NT2/D1 (cell line): ENCODE measurements around the gene KLHL7.

Source experiments
- DNase-seq: peaks from one replicate; pipeline ENCODE4 v3.0.0-alpha.2; 2011; ENCODE audit warnings: low read depth, low spot score
- H3K27me3 ChIP-seq: 2 replicates; pipeline ENCODE4 v1.6.0; 2011; ENCODE audit warnings: mild to moderate bottlenecking; ENCODE audit not compliant: insufficient read length, insufficient read depth
- H3K36me3 ChIP-seq: 2 replicates; pipeline ENCODE4 v1.6.1; 2011; ENCODE audit warnings: mild to moderate bottlenecking, low read length, mixed read lengths; ENCODE audit not compliant: insufficient read depth, insufficient read length
- H3K4me1 ChIP-seq: 2 replicates; pipeline ENCODE4 v1.5.1; 2011; ENCODE audit not compliant: insufficient read depth, insufficient read length
- H3K4me3 ChIP-seq: 2 replicates; pipeline ENCODE4 v1.5.1; 2011; ENCODE audit warnings: low read depth; ENCODE audit not compliant: insufficient read length
- H3K9ac ChIP-seq: 2 replicates; pipeline ENCODE4 v1.6.0; 2011; ENCODE audit warnings: low read depth; ENCODE audit not compliant: insufficient read length
- H3K9me3 ChIP-seq: 2 replicates; pipeline ENCODE4 v1.5.1; 2011; ENCODE audit warnings: mild to moderate bottlenecking, low read length; ENCODE audit not compliant: insufficient read depth
- SUZ12 ChIP-seq: IDR thresholded peaks from 2 replicates; pipeline ENCODE4 v1.6.1; 2011; ENCODE audit not compliant: insufficient read length, insufficient read depth; ENCODE audit errors: extremely low read depth
- YY1 ChIP-seq: IDR thresholded peaks from 2 replicates; pipeline ENCODE4 v1.6.1; 2011; ENCODE audit not compliant: insufficient read length, insufficient read depth
- ZNF274 ChIP-seq: IDR thresholded peaks from 2 replicates; pipeline ENCODE4 v1.6.1; 2011; ENCODE audit warnings: mild to moderate bottlenecking, low read depth, low read length

KLHL7 gene

DNA sequence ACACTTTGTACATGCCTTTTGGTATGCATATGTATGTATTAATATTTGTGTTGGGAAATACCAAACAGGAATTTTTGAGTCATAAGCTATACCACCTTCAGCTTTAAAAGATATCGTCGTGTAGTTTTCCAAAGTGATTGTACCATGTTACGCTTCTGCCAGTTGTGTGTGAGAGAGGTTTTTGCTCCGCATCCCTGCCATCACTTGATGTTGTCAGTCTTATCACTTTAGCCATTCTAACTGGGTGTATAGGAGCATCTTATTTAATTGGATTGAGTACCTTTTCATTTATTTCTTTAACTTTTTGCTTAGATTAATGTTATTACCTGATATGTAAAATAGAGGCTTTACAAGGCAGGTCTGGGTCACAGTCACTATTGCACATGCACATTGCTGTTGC, 3.4 kb downstream of the KLHL7 start:
- no peak overlapping the region for H3K9ac ChIP-seq

DNA sequence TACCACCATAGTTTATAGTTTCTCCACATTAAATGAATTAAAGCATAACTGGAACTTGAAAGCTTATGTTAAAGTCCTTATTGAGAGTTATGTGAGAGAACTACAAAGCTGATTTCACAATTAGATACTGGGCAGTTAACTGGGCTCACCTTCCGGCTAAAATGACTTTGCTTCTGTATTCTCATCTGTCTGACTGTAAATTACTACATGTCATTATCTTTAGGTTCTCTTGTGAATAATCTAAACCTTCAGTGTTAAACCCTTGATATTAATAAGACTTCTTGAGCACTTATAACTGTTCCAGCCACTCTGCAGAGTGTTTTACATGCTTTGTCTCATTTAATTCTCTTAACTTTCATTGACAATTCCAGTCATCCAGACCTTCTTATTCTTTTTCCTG, 3.9 kb downstream of the KLHL7 start:
- no peaks in the 10 kb centered on the region for H3K4me1 ChIP-seq

More for the DNA sequence above, 3.4 kb downstream of the KLHL7 start:
- H3K36me3 ChIP-seq: peaks cover 3% of the 10 kb centered on the region
- H3K4me1 ChIP-seq: no peaks in the 10 kb centered on the region
- TF ChIP-seq ZNF274 (no peak), SUZ12 (no peak), YY1 (no peak)
- DNase-seq: no peak
- H3K9me3 ChIP-seq: no peaks in the 10 kb centered on the region
- no peak overlapping the region for H3K4me3 ChIP-seq
- H3K27me3 ChIP-seq: no peaks in the 10 kb centered on the region

GRCh38 chr7:23114896-23115295, 9.3 kb downstream of the KLHL7 start:
- TF ChIP-seq ZNF274 (no peak), YY1 (no peak), SUZ12 (no peak)
- Histone ChIP-seq H3K9me3 (no peaks in the 10 kb centered on the region), H3K36me3 (peaks cover 4% of the 10 kb centered on the region), H3K4me3 (no peak overlapping the region), H3K9ac (no peak overlapping the region), H3K4me1 (peaks cover 5% of the 10 kb centered on the region), H3K27me3 (no peaks in the 10 kb centered on the region)
- DNase-seq: no peak

More for the DNA sequence above, 3.9 kb downstream of the KLHL7 start:
- no peak overlapping the region for H3K4me3 ChIP-seq
- DNase-seq: no peak
- TF ChIP-seq SUZ12: no peak
- no peak for TF ChIP-seq YY1
- no peak for TF ChIP-seq ZNF274
- peaks cover 3% of the 10 kb centered on the region for H3K36me3 ChIP-seq
- no peaks in the 10 kb centered on the region for H3K27me3 ChIP-seq
- no peak overlapping the region for H3K9ac ChIP-seq
- H3K9me3 ChIP-seq: no peaks in the 10 kb centered on the region

DNA sequence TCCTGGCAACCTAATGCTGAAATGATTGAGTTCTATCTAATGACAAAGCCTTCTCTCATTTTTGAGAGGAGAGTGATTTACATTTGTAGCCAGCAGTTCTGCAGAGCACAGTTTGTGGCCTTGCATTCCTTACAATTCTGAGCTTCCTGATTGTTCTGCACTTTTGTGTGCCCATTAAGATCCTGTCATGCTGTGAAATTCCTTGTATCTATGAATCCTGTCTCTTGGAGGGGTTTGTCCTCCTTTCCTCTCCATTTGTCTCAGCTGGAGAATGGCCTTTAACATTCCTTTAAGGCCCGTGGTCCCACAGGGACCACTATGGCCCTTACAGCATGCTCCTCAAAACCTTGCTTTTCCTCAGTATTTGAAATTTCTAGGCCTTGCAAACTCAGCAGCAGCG, 10.4 kb downstream of the KLHL7 start:
- TF ChIP-seq ZNF274 (no peak), YY1 (no peak), SUZ12 (no peak)
- no peak overlapping the region for H3K4me3 ChIP-seq

DNA sequence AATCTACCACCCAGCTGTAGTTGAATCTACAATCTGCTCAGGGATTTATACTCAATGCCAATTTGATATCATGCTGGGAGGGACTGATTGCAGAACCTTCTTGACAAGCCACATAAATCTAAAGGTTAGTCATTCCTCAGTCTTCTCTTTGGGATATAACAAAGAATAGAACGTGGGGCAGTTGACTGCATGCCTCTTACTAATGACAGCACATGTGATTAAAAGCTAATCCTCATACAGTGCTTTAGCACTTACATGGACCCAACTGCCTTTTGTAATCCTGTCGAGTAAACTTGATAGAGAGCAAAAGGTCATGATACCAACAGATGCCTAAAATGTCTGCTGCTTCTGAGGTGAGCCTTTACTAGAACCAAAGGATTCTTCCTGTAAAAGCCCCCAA, 12.3 kb downstream of the KLHL7 start:
- no peak overlapping the region for H3K9ac ChIP-seq
- H3K36me3 ChIP-seq: peaks cover 11% of the 10 kb centered on the region
- H3K4me1 ChIP-seq: peaks cover 5% of the 10 kb centered on the region
- TF ChIP-seq YY1 (no peak), ZNF274 (no peak), SUZ12 (no peak)
- H3K9me3 ChIP-seq: no peaks in the 10 kb centered on the region
- DNase-seq: no peak
- no peaks in the 10 kb centered on the region for H3K27me3 ChIP-seq
- no peak overlapping the region for H3K4me3 ChIP-seq

More for the DNA sequence above, 10.4 kb downstream of the KLHL7 start:
- Histone ChIP-seq H3K9me3 (no peaks in the 10 kb centered on the region), H3K27me3 (no peaks in the 10 kb centered on the region), H3K36me3 (peaks cover 7% of the 10 kb centered on the region), H3K4me1 (peaks cover 5% of the 10 kb centered on the region), H3K9ac (no peak overlapping the region)
- DNase-seq: peak; percentile 92

GRCh38 chr7:23120106-23120505, 14.5 kb downstream of the KLHL7 start:
- DNase-seq: no peak
- peaks cover 5% of the 10 kb centered on the region for H3K4me1 ChIP-seq
- no peak for TF ChIP-seq SUZ12
- TF ChIP-seq YY1: no peak
- no peak for TF ChIP-seq ZNF274
- no peaks in the 10 kb centered on the region for H3K27me3 ChIP-seq
- H3K36me3 ChIP-seq: peaks cover 15% of the 10 kb centered on the region
- no peak overlapping the region for H3K4me3 ChIP-seq
- H3K9ac ChIP-seq: no peak overlapping the region
- H3K9me3 ChIP-seq: no peaks in the 10 kb centered on the region

DNA sequence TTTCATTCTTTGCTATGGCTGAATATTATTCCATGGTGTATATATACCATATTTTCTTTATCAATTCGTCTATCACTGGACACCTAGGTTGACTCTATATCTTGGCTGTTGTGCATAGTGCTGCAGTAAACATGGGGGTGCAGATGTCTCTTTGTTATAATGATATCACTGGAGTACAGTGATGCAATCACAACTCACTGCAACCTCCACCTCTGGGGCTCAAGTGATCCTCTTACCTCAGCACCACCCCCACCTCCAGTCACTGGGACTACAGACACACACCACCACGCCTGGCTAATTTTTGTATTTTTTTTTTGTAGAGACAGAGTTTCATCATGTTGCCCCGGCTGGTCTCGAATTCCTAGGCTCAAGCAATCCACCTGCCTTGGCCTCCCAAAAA, 15.6 kb downstream of the KLHL7 start:
- H3K27me3 ChIP-seq: no peaks in the 10 kb centered on the region
- no peak overlapping the region for H3K4me3 ChIP-seq
- peaks cover 25% of the 10 kb centered on the region for H3K36me3 ChIP-seq
- TF ChIP-seq ZNF274 (no peak), SUZ12 (no peak), YY1 (no peak)
- H3K9me3 ChIP-seq: no peaks in the 10 kb centered on the region
- no peak overlapping the region for H3K9ac ChIP-seq
- DNase-seq: no peak
- H3K4me1 ChIP-seq: peaks cover 3% of the 10 kb centered on the region
